Activated CD4-positive, alpha-beta memory T cell treated with anti-CD3 and anti-CD28 coated beads for 36 hours (primary cell): Measurements from ENCODE around the gene TRAF1. TPM values are rescaled to one million over a fixed set of nuclear protein-coding genes. Genes with fewer than 3 reads are reported as not detected.

Source experiments
- CTCF ChIA-PET: fragments of 350-600 bp; sonication (Branson Sonifier 250); formaldehyde crosslinking; loops from one replicate; lab custom pipeline; 2021; ENCODE audit warnings: antibody characterized with exemption, inconsistent platforms; lab: Charles Lee
- POLR2A ChIA-PET: fragments of 350-600 bp; sonication (Branson Sonifier 250); formaldehyde crosslinking; loops from one replicate; lab custom pipeline; 2021; ENCODE audit warnings: antibody characterized with exemption; lab: Charles Lee
- DNase-seq: peaks from one replicate; pipeline ENCODE4 v3.0.0-alpha.2; 2020
- H3K27ac Mint-ChIP-seq: one replicate; pipeline ENCODE4 v1.8.0; 2021; ENCODE audit warnings: mixed read lengths
- H3K27me3 Mint-ChIP-seq: one replicate; pipeline ENCODE4 v1.8.0; 2021; ENCODE audit warnings: mixed read lengths
- H3K36me3 Mint-ChIP-seq: one replicate; pipeline ENCODE4 v1.8.0; 2021; ENCODE audit warnings: mixed read lengths
- H3K4me1 Mint-ChIP-seq: one replicate; pipeline ENCODE4 v1.8.0; 2021; ENCODE audit warnings: low read depth, mixed read lengths
- H3K4me3 Mint-ChIP-seq: one replicate; pipeline ENCODE4 v1.8.0; 2021; ENCODE audit warnings: mild to moderate bottlenecking, mixed read lengths
- H3K9me3 Mint-ChIP-seq: one replicate; pipeline ENCODE4 v1.8.0; 2021; ENCODE audit warnings: mixed read lengths
- intact Hi-C: fragments of 100-400 bp; cut with micrococcal nuclease; formaldehyde crosslinking; loops from one replicate; pipeline ENCODE4 v1.15.1; 2023
- total RNA-seq, 2 experiments: library from RNA; stranded (reverse); gene quantifications; one replicate each; pipeline ENCODE4 v1.2.3, GENCODE V29; 2021

The TRAF1 gene
- total RNA-seq, 2 experiments from 2014 or later, result 124 TPM

GRCh38 chr9:120892748-120893610 lies 33.6 kb downstream of the TRAF1 start:
- no peaks in the 10 kb centered on the region for H3K27me3 Mint-ChIP-seq
- H3K9me3 Mint-ChIP-seq, result no peaks in the 10 kb centered on the region
- CTCF ChIA-PET, result interaction anchor here (1.1 kb wide), 1 partner anchor 42 kb away, joined by 3 read pairs; no protein-coding TSS in a partner anchor
- DNase-seq, result peak; percentile 81
- peak overlapping the region; percentile 62 for H3K4me3 Mint-ChIP-seq
- POLR2A ChIA-PET, result interaction anchor here (0.7 to 4.9 kb wide), 16 partner anchors 9 to 50 kb away, joined by 3 to 97 read pairs (median 4); partner anchors contain the start of genes PHF19 and TRAF1
- H3K27ac Mint-ChIP-seq, result peak overlapping the region; percentile 95
- peaks cover 84% of the 10 kb centered on the region for H3K4me1 Mint-ChIP-seq
- intact Hi-C loops, result loop anchor here (1.0 to 5.0 kb wide), 6 partner anchors 17 to 306 kb away; partner anchors contain the start of gene TRAF1
- H3K36me3 Mint-ChIP-seq, result peaks cover 14% of the 10 kb centered on the region

GRCh38 chr9:120891884-120892747 lies 34.5 kb downstream of the TRAF1 start:
- H3K36me3 Mint-ChIP-seq, result peaks cover 16% of the 10 kb centered on the region
- intact Hi-C loops, result loop anchor here (1.0 to 5.0 kb wide), 8 partner anchors 14 to 307 kb away; partner anchors contain the start of gene TRAF1
- peak overlapping the region; percentile 95 for H3K27ac Mint-ChIP-seq
- DNase-seq, result peak; percentile 56
- CTCF ChIA-PET, result interaction anchor here (0.8 to 4.4 kb wide), 3 partner anchors 12 to 49 kb away, joined by 4 to 21 read pairs (median 4); no protein-coding TSS in a partner anchor
- POLR2A ChIA-PET, result interaction anchor here (1.0 to 4.9 kb wide), 14 partner anchors 8 to 50 kb away, joined by 3 to 97 read pairs (median 8); partner anchors contain the start of genes PHF19, PSMD5 and TRAF1
- H3K27me3 Mint-ChIP-seq, result no peaks in the 10 kb centered on the region
- no peaks in the 10 kb centered on the region for H3K9me3 Mint-ChIP-seq
- peaks cover 80% of the 10 kb centered on the region for H3K4me1 Mint-ChIP-seq
- peak overlapping the region; percentile 62 for H3K4me3 Mint-ChIP-seq

- ChIA-PET CTCF (interaction anchor here (0.6 to 4.4 kb wide), 5 partner anchors 11 to 179 kb away, joined by 3 to 21 read pairs (median 4); no protein-coding TSS in a partner anchor), POLR2A (interaction anchor here (1.0 to 4.9 kb wide), 14 partner anchors 8 to 49 kb away, joined by 3 to 97 read pairs (median 8); partner anchors contain the start of genes PHF19, PSMD5 and TRAF1)
- Mint-ChIP-seq H3K4me1 (peaks cover 78% of the 10 kb centered on the region), H3K27me3 (no peaks in the 10 kb centered on the region), H3K9me3 (no peaks in the 10 kb centered on the region), H3K4me3 (peak overlapping the region; percentile 62), H3K36me3 (peaks cover 10% of the 10 kb centered on the region), H3K27ac (peak overlapping the region; percentile 95)
- intact Hi-C loops, result loop anchor here (1.0 to 5.0 kb wide), 3 partner anchors 13 to 134 kb away; no protein-coding TSS in a partner anchor
- peak; percentile 87 for DNase-seq
These were observed 35.2 kb downstream of the TRAF1 start for GRCh38 chr9:120891245-120891883.

- Mint-ChIP-seq H3K36me3 (peaks cover 10% of the 10 kb centered on the region), H3K4me3 (peak overlapping the region; percentile 62), H3K27me3 (no peaks in the 10 kb centered on the region), H3K27ac (peak overlapping the region; percentile 95), H3K4me1 (peaks cover 82% of the 10 kb centered on the region), H3K9me3 (no peaks in the 10 kb centered on the region)
- intact Hi-C loops, result loop anchor here (1.0 to 5.0 kb wide), 3 partner anchors 12 to 133 kb away; no protein-coding TSS in a partner anchor
- ChIA-PET POLR2A (interaction anchor here (0.6 to 4.9 kb wide), 23 partner anchors 9 to 97 kb away, joined by 3 to 97 read pairs (median 6); partner anchors contain the start of genes FBXW2, PHF19, PSMD5 and TRAF1), CTCF (interaction anchor here (0.6 to 4.4 kb wide), 13 partner anchors 11 to 179 kb away, joined by 3 to 21 read pairs (median 5); partner anchors contain the start of genes PHF19 and TRAF1)
- DNase-seq, result peak; percentile 54
These were observed 36.0 kb downstream of the TRAF1 start for GRCh38 chr9:120890320-120891244.

GRCh38 chr9:120889606-120890271 lies 36.9 kb downstream of the TRAF1 start:
- no peaks in the 10 kb centered on the region for H3K9me3 Mint-ChIP-seq
- DNase-seq, result no peak
- peaks cover 10% of the 10 kb centered on the region for H3K36me3 Mint-ChIP-seq
- ChIA-PET POLR2A (interaction anchor here (0.6 to 4.9 kb wide), 15 partner anchors 8 to 96 kb away, joined by 3 to 97 read pairs (median 6); partner anchors contain the start of genes FBXW2, PHF19 and TRAF1), CTCF (interaction anchor here (0.8 to 4.4 kb wide), 13 partner anchors 10 to 134 kb away, joined by 3 to 21 read pairs (median 5); partner anchors contain the start of genes PHF19 and TRAF1)
- intact Hi-C loops, result loop anchor here (5.0 kb wide), 1 partner anchor 132 kb away; no protein-coding TSS in a partner anchor
- no peaks in the 10 kb centered on the region for H3K27me3 Mint-ChIP-seq
- H3K4me3 Mint-ChIP-seq, result peak overlapping the region; percentile 62
- peak overlapping the region; percentile 95 for H3K27ac Mint-ChIP-seq
- peaks cover 77% of the 10 kb centered on the region for H3K4me1 Mint-ChIP-seq

- peaks cover 10% of the 10 kb centered on the region for H3K36me3 Mint-ChIP-seq
These were observed 38.0 kb downstream of the TRAF1 start for GRCh38 chr9:120888626-120889025.

GRCh38 chr9:120886490-120886967 lies 40.1 kb downstream of the TRAF1 start:
- peak overlapping the region; percentile 6 for H3K27ac Mint-ChIP-seq
- no peak overlapping the region for H3K4me3 Mint-ChIP-seq
- H3K36me3 Mint-ChIP-seq, result peaks cover 7% of the 10 kb centered on the region
- CTCF ChIA-PET, result interaction anchor here (0.9 kb wide), 1 partner anchor 9 kb away, joined by 3 read pairs; the partner anchor contains the start of gene PHF19
- DNase-seq, result no peak
- POLR2A ChIA-PET, result interaction anchor here (1.2 to 1.6 kb wide), 2 partner anchors 8 to 40 kb away, joined by 3 read pairs; partner anchors contain the start of gene TRAF1
- H3K9me3 Mint-ChIP-seq, result no peaks in the 10 kb centered on the region
- H3K4me1 Mint-ChIP-seq, result peaks cover 71% of the 10 kb centered on the region
- H3K27me3 Mint-ChIP-seq, result no peaks in the 10 kb centered on the region
- intact Hi-C loops, result no loop called here

More at GRCh38 chr9:120888626-120889025, 38.0 kb downstream of the TRAF1 start:
- no peaks in the 10 kb centered on the region for H3K27me3 Mint-ChIP-seq
- no peak for DNase-seq
- peaks cover 75% of the 10 kb centered on the region for H3K4me1 Mint-ChIP-seq
- peak overlapping the region; percentile 95 for H3K27ac Mint-ChIP-seq
- CTCF ChIA-PET, result interaction anchor here (1.1 to 4.4 kb wide), 2 partner anchors 9 to 93 kb away, joined by 3 to 21 read pairs; no protein-coding TSS in a partner anchor
- H3K9me3 Mint-ChIP-seq, result no peaks in the 10 kb centered on the region
- POLR2A ChIA-PET, result interaction anchor here (1.3 kb wide), 1 partner anchor 16 kb away, joined by 3 read pairs; no protein-coding TSS in a partner anchor
- H3K4me3 Mint-ChIP-seq, result no peak overlapping the region
- intact Hi-C loops, result no loop called here

- CTCF ChIA-PET, result interaction anchor here (0.9 kb wide), 1 partner anchor 9 kb away, joined by 3 read pairs; the partner anchor contains the start of gene PHF19
- Mint-ChIP-seq H3K27ac (no peak overlapping the region), H3K27me3 (no peaks in the 10 kb centered on the region), H3K9me3 (no peaks in the 10 kb centered on the region), H3K4me1 (peaks cover 68% of the 10 kb centered on the region), H3K36me3 (peaks cover 4% of the 10 kb centered on the region), H3K4me3 (no peak overlapping the region)
- POLR2A ChIA-PET, result interaction anchor here (1.2 to 1.6 kb wide), 2 partner anchors 8 to 40 kb away, joined by 3 read pairs; partner anchors contain the start of gene TRAF1
- DNase-seq, result no peak
- intact Hi-C loops, result no loop called here
These were observed 40.6 kb downstream of the TRAF1 start for GRCh38 chr9:120885958-120886357.

- peaks cover 4% of the 10 kb centered on the region for H3K36me3 Mint-ChIP-seq
These were observed 41.1 kb downstream of the TRAF1 start for GRCh38 chr9:120885457-120885856.

More at GRCh38 chr9:120885457-120885856, 41.1 kb downstream of the TRAF1 start:
- no peaks in the 10 kb centered on the region for H3K9me3 Mint-ChIP-seq
- H3K4me3 Mint-ChIP-seq, result no peak overlapping the region
- peak overlapping the region; percentile 15 for H3K27ac Mint-ChIP-seq
- intact Hi-C loops, result no loop called here
- H3K4me1 Mint-ChIP-seq, result peaks cover 68% of the 10 kb centered on the region
- DNase-seq, result no peak
- CTCF ChIA-PET, result interaction anchor here (0.9 kb wide), 1 partner anchor 8 kb away, joined by 3 read pairs; the partner anchor contains the start of gene PHF19
- POLR2A ChIA-PET, result interaction anchor here (0.6 to 1.6 kb wide), 3 partner anchors 9 to 41 kb away, joined by 3 read pairs; partner anchors contain the start of gene TRAF1
- H3K27me3 Mint-ChIP-seq, result no peaks in the 10 kb centered on the region
